Astrocyte of the hippocampus (primary cell): Measurements from ENCODE around the gene VAMP4.

Experiments used
- DNase-seq: peaks from one replicate; pipeline ENCODE4 v3.0.0; 2011; ENCODE audit warnings: low read depth, low spot score

VAMP4 gene

GRCh38 chr1:171741872-171742576 lies at the start of gene VAMP4:
TSS of gene VAMP4 (minus strand) at chr1:171742065. CDS start at chr1:171738414, 3,651 bp downstream.
- DNase-seq: peak; percentile 96

GRCh38 chr1:171790318-171790717 lies 48.5 kb upstream of the VAMP4 start:
- no peak for DNase-seq

GRCh38 chr1:171788696-171789095 lies 46.8 kb upstream of the VAMP4 start:
- peak; percentile 94 for DNase-seq

- DNase-seq: no peak
Measured at GRCh38 chr1:171787686-171788480, 46.0 kb upstream of the VAMP4 start.

GRCh38 chr1:171786534-171786933 lies 44.7 kb upstream of the VAMP4 start:
- DNase-seq: no peak

- DNase-seq: no peak
Measured at GRCh38 chr1:171785766-171786165, 43.9 kb upstream of the VAMP4 start.

- no peak for DNase-seq
Measured at GRCh38 chr1:171784784-171785183, 42.9 kb upstream of the VAMP4 start.

GRCh38 chr1:171783816-171784530 lies 42.1 kb upstream of the VAMP4 start:
- no peak for DNase-seq

GRCh38 chr1:171781176-171781875 lies 39.5 kb upstream of the VAMP4 start, which contains the start of gene METTL13:
TSS of gene METTL13 (plus strand) at chr1:171781660. CDS start at chr1:171781968, 308 bp downstream.
- DNase-seq: peak; percentile 100

GRCh38 chr1:171780583-171781175 lies 38.8 kb upstream of the VAMP4 start:
- DNase-seq: no peak

GRCh38 chr1:171772312-171772711 lies 30.4 kb upstream of the VAMP4 start:
- DNase-seq: no peak

GRCh38 chr1:171769754-171770153 lies 27.9 kb upstream of the VAMP4 start:
- no peak for DNase-seq

- DNase-seq: no peak
Measured at GRCh38 chr1:171769171-171769570, 27.3 kb upstream of the VAMP4 start.

GRCh38 chr1:171763764-171764163 lies 21.9 kb upstream of the VAMP4 start:
- no peak for DNase-seq

GRCh38 chr1:171762143-171762563 lies 20.3 kb upstream of the VAMP4 start:
- no peak for DNase-seq

GRCh38 chr1:171758011-171758410 lies 16.1 kb upstream of the VAMP4 start:
- no peak for DNase-seq

- DNase-seq: no peak
Measured at GRCh38 chr1:171756856-171757255, 15.0 kb upstream of the VAMP4 start.

- no peak for DNase-seq
Measured at GRCh38 chr1:171754971-171755370, 13.1 kb upstream of the VAMP4 start.

- DNase-seq: peak; percentile 65
Measured at GRCh38 chr1:171754353-171754705, 12.5 kb upstream of the VAMP4 start.

GRCh38 chr1:171753685-171754352 lies 12.0 kb upstream of the VAMP4 start:
- no peak for DNase-seq

- DNase-seq: no peak
Measured at GRCh38 chr1:171753182-171753581, 11.3 kb upstream of the VAMP4 start.
